ENCODE data around the gene SYT7.

GRCh38 chr11:61626580-61627380 lies 45.9 kb upstream of the SYT7 start:
- no peak for TF ChIP-seq CTCF (IDR thresholded peaks at IDR 0.05; ENCODE audit: borderline replicate concordance, extremely low read depth, low read length, poor library complexity, severe bottlenecking)
- TF ChIP-seq EZH2 (IDR thresholded peaks at IDR 0.05; ENCODE audit: borderline replicate concordance, low read depth, low read length, severe bottlenecking): no peak

All from DND-41 (cell line).